Inferior parietal cortex (tissue), 1 donor: Measurements from ENCODE around the gene RRN3.
"Not testable (repeated sequence)": the region's sequence is repeated elsewhere in the genome, so short reads cannot be mapped to it uniquely, and the experiment has no call there.

Experiments used
- DNase-seq: peaks from one replicate; pipeline ENCODE4 v3.0.0-alpha.2; 2016; ENCODE audit errors: extremely low spot score

The RRN3 gene

DNA sequence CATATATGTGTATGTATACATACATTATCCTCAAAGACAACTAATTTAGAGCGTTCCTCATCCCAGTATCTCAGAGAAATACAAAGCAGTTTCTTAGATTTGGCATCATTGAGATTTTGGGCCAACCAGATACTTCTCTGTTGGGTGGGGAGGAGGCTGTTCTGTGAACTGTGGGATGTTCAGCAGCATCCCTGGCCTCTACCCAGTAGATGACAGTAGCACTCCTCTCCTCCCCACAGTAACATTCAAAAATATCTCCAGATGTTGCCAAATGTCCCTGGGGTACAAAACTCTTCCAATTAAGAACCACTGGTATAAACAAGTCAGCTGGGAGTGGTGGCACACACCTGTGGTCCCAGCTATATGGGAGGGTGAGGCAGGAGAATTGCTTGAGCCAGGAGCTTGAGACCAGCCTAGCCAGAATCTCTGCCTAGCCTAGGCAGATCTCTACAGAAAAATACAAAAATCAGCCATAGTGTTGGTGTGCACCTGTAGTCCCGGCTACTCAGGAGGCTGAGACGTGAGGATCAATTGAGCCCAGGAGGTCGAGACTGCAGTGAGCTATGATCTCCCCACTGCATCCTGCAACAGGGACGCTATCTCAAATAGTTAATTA lies 6.4 kb upstream of the RRN3 start:
- not testable (repeated sequence) for DNase-seq

DNA sequence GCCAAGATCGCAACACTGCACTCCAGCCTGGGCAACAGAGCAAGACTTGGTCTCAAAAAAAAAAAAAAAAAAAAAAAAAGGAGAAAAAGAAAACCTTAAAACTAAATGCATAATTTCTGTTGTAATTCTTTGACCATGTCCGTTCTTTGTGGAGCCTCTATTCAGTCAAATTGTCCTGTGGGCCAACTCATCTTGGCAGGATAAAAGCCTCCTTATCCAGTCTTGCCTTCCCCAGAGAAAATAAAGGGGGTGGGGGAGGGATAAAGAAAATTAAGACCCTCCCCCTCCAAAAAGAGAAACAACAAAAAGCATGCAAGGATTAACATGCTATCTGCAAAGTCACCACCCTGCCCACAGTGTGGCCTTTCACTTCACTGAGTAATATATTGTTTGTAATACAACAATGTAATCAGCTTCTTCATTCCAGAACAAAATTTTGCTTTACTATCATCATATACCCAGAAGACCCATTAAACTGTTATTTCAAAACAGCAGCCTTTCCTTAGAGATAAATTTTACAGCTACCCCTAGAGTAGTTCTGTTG lies 5.4 kb upstream of the RRN3 start:
- DNase-seq, result not testable (repeated sequence)

GRCh38 chr16:15096583-15096972 lies 2.5 kb upstream of the RRN3 start:
- DNase-seq, result not testable (repeated sequence)

- not testable (repeated sequence) for DNase-seq
Observed at GRCh38 chr16:15093571-15093954, 509 bp downstream of the RRN3 start.

- not testable (repeated sequence) for DNase-seq
Observed at GRCh38 chr16:15090663-15091269, 3.3 kb downstream of the RRN3 start.

DNA sequence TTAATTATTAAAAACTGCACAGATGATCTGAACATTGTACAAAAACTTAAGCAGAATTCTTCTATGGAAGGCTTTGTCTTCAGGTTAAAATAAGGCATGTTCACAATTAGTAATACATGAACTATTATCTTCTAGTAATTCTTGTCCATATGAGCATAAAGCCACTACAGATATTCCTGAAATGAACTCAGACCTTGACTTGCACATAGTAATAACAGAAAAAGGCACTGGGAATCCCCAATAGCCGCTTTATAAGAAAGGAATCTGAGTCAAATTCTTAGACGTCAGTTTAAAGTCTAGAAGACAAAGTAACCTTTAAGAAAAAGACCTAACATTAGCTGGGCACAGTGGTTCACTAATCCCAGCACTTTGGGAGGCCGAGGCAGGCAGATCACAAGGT lies 11.3 kb downstream of the RRN3 start:
- not testable (repeated sequence) for DNase-seq

DNA sequence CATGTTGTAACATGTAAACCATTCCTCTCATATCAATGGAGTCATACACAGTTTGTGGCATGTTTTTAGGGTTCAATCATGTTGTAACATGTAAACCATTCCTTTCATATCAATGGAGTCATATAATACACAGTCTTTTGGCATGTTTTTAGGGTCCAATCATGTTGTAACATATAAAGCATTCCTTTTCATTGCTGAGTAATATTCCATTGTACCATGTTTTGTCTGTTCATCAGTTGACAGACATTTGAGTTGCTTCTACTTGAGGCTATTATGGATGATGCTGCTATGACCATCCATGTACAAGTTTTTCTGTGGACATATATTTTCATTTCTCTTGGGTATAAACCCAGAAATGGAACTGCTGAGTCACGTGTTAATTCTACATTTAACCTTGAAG lies 13.2 kb downstream of the RRN3 start:
- DNase-seq, result not testable (repeated sequence)

- DNase-seq, result not testable (repeated sequence)
Observed at GRCh38 chr16:15076161-15076560, 17.9 kb downstream of the RRN3 start.

GRCh38 chr16:15073101-15073500 lies 21.0 kb downstream of the RRN3 start:
- no peak for DNase-seq

- DNase-seq, result not testable (repeated sequence)
Observed at GRCh38 chr16:15071916-15072769, 21.9 kb downstream of the RRN3 start.

- DNase-seq, result not testable (repeated sequence)
Observed at GRCh38 chr16:15071013-15071412, 23.1 kb downstream of the RRN3 start.

GRCh38 chr16:15066690-15067089 lies 27.4 kb downstream of the RRN3 start:
- DNase-seq, result not testable (repeated sequence)

GRCh38 chr16:15065961-15066360 lies 28.1 kb downstream of the RRN3 start:
- not testable (repeated sequence) for DNase-seq

GRCh38 chr16:15062085-15062810 lies 31.8 kb downstream of the RRN3 start:
- DNase-seq, result not testable (repeated sequence)

- no peak for DNase-seq
Observed at GRCh38 chr16:15059324-15059723, 34.7 kb downstream of the RRN3 start.

GRCh38 chr16:15057681-15058417 lies 36.2 kb downstream of the RRN3 start:
- no peak for DNase-seq

- no peak for DNase-seq
Observed at GRCh38 chr16:15055141-15056053, 38.7 kb downstream of the RRN3 start.

GRCh38 chr16:15054357-15055140 lies 39.5 kb downstream of the RRN3 start:
- DNase-seq, result no peak

DNA sequence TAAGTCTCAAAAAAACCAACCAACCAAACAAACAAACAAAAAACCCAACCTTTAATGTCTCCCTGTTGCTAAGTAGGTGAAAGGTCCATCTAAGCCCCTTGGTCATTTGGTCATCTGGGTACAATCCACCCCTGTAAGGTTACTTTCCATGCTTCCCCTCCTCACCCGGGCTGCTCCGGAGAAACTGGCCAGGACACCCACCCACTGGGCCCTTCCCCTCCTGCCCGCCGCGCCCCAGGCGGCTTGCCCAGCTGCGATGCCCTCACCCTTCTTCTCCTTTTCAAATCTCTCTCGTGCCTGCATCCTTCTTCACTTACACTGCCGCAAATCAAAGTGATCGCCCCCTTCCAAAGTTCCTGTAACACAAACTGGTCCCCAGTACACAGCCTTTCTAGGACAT lies 40.2 kb downstream of the RRN3 start:
- DNase-seq, result no peak
